Measurements from ENCODE around the gene AGR2. TPM values are rescaled to one million over a fixed set of nuclear protein-coding genes. Genes with fewer than 3 reads are reported as not detected.

Gene AGR2
- total RNA-seq, 1 experiment from 2014 or later = 0.93 TPM

GRCh38 chr7:16801111-16801542 lies 3.7 kb downstream of the AGR2 start:
- ATAC-seq = peak; percentile 85
- ChIA-PET POLR2A (no interaction called here), RAD21 (ENCODE audit: low non-redundant PET in 1 of 2, low total read pairs in 2 of 2, uncharacterized antibody in 2 of 2, unreplicated experiment in 2 of 2) (interaction anchor here (0.7 to 1.0 kb wide), 2 partner anchors 117 kb away, joined by 4 to 6 read pairs; no protein-coding TSS in a partner anchor), CTCF (interaction anchor here (0.6 to 2.1 kb wide), 14 partner anchors 8 to 125 kb away, joined by 3 to 16 read pairs (median 3); no protein-coding TSS in a partner anchor)
- Histone ChIP-seq H3K4me3 (replicated peaks in 1 of 2; ENCODE audit: low read depth in 1 of 2, low read length in 2 of 2) (no peak overlapping the region), H3K27me3 (ENCODE audit: insufficient read depth, low read length) (no peaks in the 10 kb centered on the region), H3K9me3 (ENCODE audit: control insufficient read depth in 1 of 2, insufficient read depth in 1 of 2, low read depth in 1 of 2, low read length in 2 of 2) (no peaks in the 10 kb centered on the region), H3K9me2 (ENCODE audit: insufficient read depth) (no peaks in the 10 kb centered on the region), H2AFZ (ENCODE audit: low read depth, low read length, poor library complexity, severe bottlenecking) (no peak overlapping the region), H4K20me1 (ENCODE audit: insufficient read depth) (no peaks in the 10 kb centered on the region), H3K27ac (ENCODE audit: low read depth, low read length) (no peak overlapping the region), H3K4me1 (ENCODE audit: control insufficient read depth in 1 of 2, insufficient read depth in 2 of 2, low read length in 2 of 2) (no peaks in the 10 kb centered on the region), H3K4me2 (ENCODE audit: low read length) (no peak overlapping the region), H3K36me3 (ENCODE audit: control insufficient read depth in 1 of 2, insufficient read depth in 2 of 2, low read length in 2 of 2) (no peaks in the 10 kb centered on the region), H3K79me2 (ENCODE audit: insufficient read depth, low read length) (no peaks in the 10 kb centered on the region), H3K9ac (ENCODE audit: low read length) (no peak overlapping the region)
- no TSS peak for BruUV-seq (replicated peaks)
- DNase-seq (ENCODE audit: low read depth, low spot score) = peak; percentile 39
- intact Hi-C loops (cut with micrococcal nuclease) = loop anchor here (1.0 kb wide), 1 partner anchor 117 kb away; no protein-coding TSS in a partner anchor
- TF ChIP-seq EZH2phosphoT487 (IDR thresholded peaks at IDR 0.05; ENCODE audit: borderline replicate concordance) (no peak), ZFX (IDR thresholded peaks at IDR 0.05) (no peak), EGR1 (IDR thresholded peaks at IDR 0.05; ENCODE audit: low read depth) (no peak), REST (IDR thresholded peaks at IDR 0.05; ENCODE audit: low read depth) (no peak), CEBPB (IDR thresholded peaks at IDR 0.05; ENCODE audit: low read depth) (no peak), ELF1 (IDR thresholded peaks at IDR 0.05; ENCODE audit: borderline replicate concordance, low read depth) (no peak), TCF7L2 (IDR thresholded peaks at IDR 0.05; ENCODE audit: borderline replicate concordance, extremely low read depth, insufficient read depth, insufficient read length) (no peak), JUND (IDR thresholded peaks at IDR 0.05) (no peak), SIN3A (IDR thresholded peaks at IDR 0.05; ENCODE audit: low read depth) (no peak), CTCF (IDR thresholded peaks at IDR 0.05 in 2 of 3, conservative IDR thresholded peaks at IDR 0.05 in 1 of 3; ENCODE audit: borderline replicate concordance in 1 of 3, insufficient read depth in 1 of 3, low read depth in 2 of 3, low read length in 2 of 3) (peak; percentile 33 to 69 (median 53); a peak in 5 of 6 replicates), RAD21 (IDR thresholded peaks at IDR 0.05; ENCODE audit: low read depth) (peak; percentile 61), POLR2A (IDR thresholded peaks at IDR 0.05; ENCODE audit: borderline replicate concordance, extremely low read depth, insufficient read depth, insufficient read length) (no peak), ZBTB33 (IDR thresholded peaks at IDR 0.05; ENCODE audit: extremely low read depth, insufficient replicate concordance, low read length) (no peak), EZH2 (IDR thresholded peaks at IDR 0.05) (no peak), YY1 (IDR thresholded peaks at IDR 0.05; ENCODE audit: extremely low read depth, insufficient replicate concordance, low read depth, low read length) (no peak), CBX3 (IDR thresholded peaks at IDR 0.05; ENCODE audit: low read depth) (no peak)
